Keratinocyte (primary cell): Measurements from ENCODE around the gene APOA5. TPM values are rescaled to one million over a fixed set of nuclear protein-coding genes. Genes with fewer than 3 reads are reported as not detected.
A peak's percentile ranks its signal among the peaks of the same experiment; 100 is the strongest.

Experiments
- DNase-seq: peaks from one replicate; pipeline ENCODE4 v3.0.0-alpha.2; 2011; ENCODE audit warnings: low read depth, missing footprints, low spot score
- FAIRE-seq: peaks from 2 replicates; lab custom pipeline; 2011; peaks lifted over from hg19 to GRCh38; lab: Jason Lieb, UNC
- H2AFZ ChIP-seq: 2 replicates; pipeline ENCODE4 v1.6.0; 2012; ENCODE audit warnings: low read length, control low read depth, inconsistent platforms; ENCODE audit not compliant: control insufficient read depth
- H3K27ac ChIP-seq: 2 replicates; pipeline ENCODE4 v1.5.1; 2011; ENCODE audit warnings: low read length; ENCODE audit not compliant: control insufficient read depth, insufficient read depth
- H3K27me3 ChIP-seq: 3 replicates; pipeline ENCODE4 v1.6.0; 2011; ENCODE audit warnings: low read length; ENCODE audit not compliant: control insufficient read depth, insufficient read depth; ENCODE audit errors: extremely low read depth
- H3K36me3 ChIP-seq, 2 experiments: 2 replicates in 1 of 2; 3 replicates in 1 of 2; pipeline ENCODE4 v1.5.1; 2011; ENCODE audit warnings: low read length in 2 of 2, mild to moderate bottlenecking in 1 of 2; ENCODE audit not compliant: control insufficient read depth in 2 of 2, insufficient read depth in 2 of 2; ENCODE audit errors: extremely low read depth in 1 of 2
- H3K4me1 ChIP-seq: 3 replicates; pipeline ENCODE4 v1.5.1; 2011; ENCODE audit warnings: low read length; ENCODE audit not compliant: control insufficient read depth, insufficient read depth; ENCODE audit errors: extremely low read depth
- H3K4me2 ChIP-seq: 3 replicates; pipeline ENCODE4 v1.6.0; 2011; ENCODE audit warnings: low read depth, low read length; ENCODE audit not compliant: control insufficient read depth, insufficient read depth; ENCODE audit errors: extremely low read depth
- H3K4me3 ChIP-seq, 3 experiments: fragments of 200-600 bp in 1 of 3; sonication (generic) in 1 of 3; 2 replicates in 2 of 3; 3 replicates in 1 of 3; pipeline ENCODE4 v1.5.1; 2011 to 2016; ENCODE audit warnings: low read length in 3 of 3, mild to moderate bottlenecking in 3 of 3, control low read depth in 2 of 3, inconsistent platforms in 1 of 3, low read depth in 1 of 3, mixed read lengths in 1 of 3, mixed run types in 1 of 3, moderate library complexity in 1 of 3; ENCODE audit not compliant: control insufficient read depth in 2 of 3, insufficient read depth in 2 of 3; ENCODE audit errors: extremely low read depth in 1 of 3
- H3K79me2 ChIP-seq: 2 replicates; pipeline ENCODE4 v1.6.0; 2012; ENCODE audit warnings: low read length; ENCODE audit not compliant: control insufficient read depth, insufficient read depth
- H3K9ac ChIP-seq: 3 replicates; pipeline ENCODE4 v1.6.0; 2011; ENCODE audit warnings: low read length; ENCODE audit not compliant: control insufficient read depth, insufficient read depth; ENCODE audit errors: extremely low read depth
- H3K9me1 ChIP-seq: 3 replicates; pipeline ENCODE4 v1.6.0; 2011; ENCODE audit warnings: low read length; ENCODE audit not compliant: control insufficient read depth, insufficient read depth; ENCODE audit errors: extremely low read depth
- H3K9me3 ChIP-seq: 2 replicates; pipeline ENCODE4 v1.5.1; 2012; ENCODE audit warnings: low read depth, low read length; ENCODE audit not compliant: control insufficient read depth
- H4K20me1 ChIP-seq: 3 replicates; pipeline ENCODE4 v1.6.0; 2011; ENCODE audit warnings: low read length; ENCODE audit not compliant: control insufficient read depth, insufficient read depth; ENCODE audit errors: extremely low read depth
- EZH2 ChIP-seq: IDR thresholded peaks from one replicate; pipeline ENCODE4 v1.6.1; 2012; ENCODE audit warnings: inconsistent platforms, mild to moderate bottlenecking, low read length, moderate library complexity
- dilution Hi-C: fragments of 300-500 bp; cut with MboI; formaldehyde crosslinking; loops from one replicate; pipeline ENCODE4 v1.7.0; 2020; ENCODE audit warnings: low sequenced_read_pairs; ENCODE audit not compliant: extremely low pct_ligation_motif_present
- polyA plus RNA-seq, 5 experiments: library from polyadenylated mRNA; depleted of rRNA in 3 of 5; stranded (reverse) in 3 of 5; stranded (forward) in 1 of 5; unstranded in 1 of 5; fragments of >200 nt; gene quantifications; 1 replicate in 1 of 5; 2 replicates in 3 of 5; 3 replicates in 1 of 5; pipeline versions ENCODE4 v1.2.1 to v1.2.3, GENCODE V29; 2011 to 2012; ENCODE audit warnings: missing spikeins in 2 of 5, low read depth in 1 of 5, low replicate concordance in 1 of 5
- TF ChIP-seq, protein P1 (sequence below), 3 experiments: IDR thresholded peaks in 1 of 3; conservative IDR thresholded peaks in 1 of 3; optimal IDR thresholded peaks in 1 of 3; 2 replicates in 2 of 3; 3 replicates in 1 of 3; pipeline versions ENCODE3 to v1.5.1; 2011; ENCODE audit warnings: low read length in 3 of 3, mild to moderate bottlenecking in 3 of 3, moderate library complexity in 2 of 3, control low read depth in 1 of 3, inconsistent platforms in 1 of 3; ENCODE audit not compliant: insufficient read depth in 2 of 3; ENCODE audit errors: extremely low read depth in 1 of 3

APOA5 gene
- polyA plus RNA-seq, 1 donor (not counting 4 experiments of a cell fraction or from before 2014, with no cell fraction given), result not detected

DNA sequence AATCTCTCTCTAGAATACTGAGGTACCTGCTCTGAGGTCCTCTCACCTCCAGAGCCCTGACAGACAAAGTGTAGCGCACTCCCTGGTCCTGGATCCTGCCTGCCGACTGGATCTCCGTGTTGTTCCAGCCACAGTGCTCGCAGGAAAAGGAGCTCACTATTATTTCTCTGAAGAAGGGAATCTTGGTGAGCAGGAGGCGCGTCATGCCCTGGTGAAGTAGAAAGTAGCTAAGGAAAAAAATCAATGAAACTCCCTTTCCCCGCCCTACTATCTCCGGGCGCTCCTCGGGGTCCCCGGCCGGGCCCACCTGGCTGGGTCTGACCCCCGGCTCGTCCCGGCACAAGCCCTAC lies 4.3 kb downstream of the APOA5 start:
- Histone ChIP-seq H3K27ac (peak overlapping the region; percentile 74), H3K27me3 (no peaks in the 10 kb centered on the region), H3K79me2 (peaks cover 15% of the 10 kb centered on the region), H3K9me3 (no peaks in the 10 kb centered on the region), H3K9me1 (no peaks in the 10 kb centered on the region), H3K4me3 (peak overlapping the region; percentile 88 to 90 (median 89)), H3K36me3 (peaks cover 27 to 38% of the 10 kb centered on the region in 2 experiments), H2AFZ (peak overlapping the region; percentile 47), H4K20me1 (no peaks in the 10 kb centered on the region), H3K9ac (peak overlapping the region; percentile 84), H3K4me1 (peaks cover 18% of the 10 kb centered on the region), H3K4me2 (peak overlapping the region; percentile 91)
- dilution Hi-C loops, result no loop called here
- TF ChIP-seq, protein P1, sequence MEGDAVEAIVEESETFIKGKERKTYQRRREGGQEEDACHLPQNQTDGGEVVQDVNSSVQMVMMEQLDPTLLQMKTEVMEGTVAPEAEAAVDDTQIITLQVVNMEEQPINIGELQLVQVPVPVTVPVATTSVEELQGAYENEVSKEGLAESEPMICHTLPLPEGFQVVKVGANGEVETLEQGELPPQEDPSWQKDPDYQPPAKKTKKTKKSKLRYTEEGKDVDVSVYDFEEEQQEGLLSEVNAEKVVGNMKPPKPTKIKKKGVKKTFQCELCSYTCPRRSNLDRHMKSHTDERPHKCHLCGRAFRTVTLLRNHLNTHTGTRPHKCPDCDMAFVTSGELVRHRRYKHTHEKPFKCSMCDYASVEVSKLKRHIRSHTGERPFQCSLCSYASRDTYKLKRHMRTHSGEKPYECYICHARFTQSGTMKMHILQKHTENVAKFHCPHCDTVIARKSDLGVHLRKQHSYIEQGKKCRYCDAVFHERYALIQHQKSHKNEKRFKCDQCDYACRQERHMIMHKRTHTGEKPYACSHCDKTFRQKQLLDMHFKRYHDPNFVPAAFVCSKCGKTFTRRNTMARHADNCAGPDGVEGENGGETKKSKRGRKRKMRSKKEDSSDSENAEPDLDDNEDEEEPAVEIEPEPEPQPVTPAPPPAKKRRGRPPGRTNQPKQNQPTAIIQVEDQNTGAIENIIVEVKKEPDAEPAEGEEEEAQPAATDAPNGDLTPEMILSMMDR (optimal IDR thresholded peaks at IDR 0.05 in 1 of 3, IDR thresholded peaks at IDR 0.05 in 1 of 3, conservative IDR thresholded peaks at IDR 0.05 in 1 of 3; ENCODE audit: extremely low read depth in 1 of 3, insufficient read depth in 2 of 3, low read length in 3 of 3), result no peak
- TF ChIP-seq EZH2, result no peak
- FAIRE-seq (no peak), DNase-seq (no peak)

GRCh38 chr11:116786966-116787365 lies 4.7 kb downstream of the APOA5 start:
- FAIRE-seq (no peak), DNase-seq (no peak)
- Histone ChIP-seq H4K20me1 (no peaks in the 10 kb centered on the region), H3K9me1 (no peaks in the 10 kb centered on the region), H3K4me2 (peak overlapping the region; percentile 91), H3K27me3 (no peaks in the 10 kb centered on the region), H3K79me2 (peaks cover 17% of the 10 kb centered on the region), H3K4me1 (peaks cover 18% of the 10 kb centered on the region), H3K9ac (peak overlapping the region; percentile 84), H2AFZ (no peak overlapping the region), H3K4me3 (peak overlapping the region; percentile 88 to 90 (median 89)), H3K27ac (peak overlapping the region; percentile 74), H3K9me3 (no peaks in the 10 kb centered on the region), H3K36me3 (peaks cover 30 to 43% of the 10 kb centered on the region in 2 experiments)
- no peak for TF ChIP-seq EZH2
- TF ChIP-seq, protein P1 (optimal IDR thresholded peaks at IDR 0.05 in 1 of 3, IDR thresholded peaks at IDR 0.05 in 1 of 3, conservative IDR thresholded peaks at IDR 0.05 in 1 of 3; ENCODE audit: extremely low read depth in 1 of 3, insufficient read depth in 2 of 3, low read length in 3 of 3), result no peak
- dilution Hi-C loops, result no loop called here
